Measurements from ENCODE around the gene LYPD6B.

Gene LYPD6B

GRCh38 chr2:149098701-149099100 is 60.2 kb downstream of the LYPD6B start:
- Mint-ChIP-seq H3K27ac (ENCODE audit: low read depth) (no peak overlapping the region), H3K9me3 (no peaks in the 10 kb centered on the region), H3K27me3 (peaks cover 15% of the 10 kb centered on the region), H3K36me3 (ENCODE audit: insufficient read depth) (no peaks in the 10 kb centered on the region), H3K4me3 (no peak overlapping the region), H3K4me1 (no peaks in the 10 kb centered on the region)
- ATAC-seq (replicated peaks; ENCODE audit: extremely low read depth, poor library complexity, severe bottlenecking): no peak
- DNase-seq (ENCODE audit: low spot score in 2 of 2): no peak

GRCh38 chr2:149099298-149099697 is 60.8 kb downstream of the LYPD6B start:
- no peaks in the 10 kb centered on the region for H3K4me1 Mint-ChIP-seq
- H3K36me3 Mint-ChIP-seq (ENCODE audit: insufficient read depth): no peaks in the 10 kb centered on the region
- DNase-seq (ENCODE audit: low spot score in 2 of 2) (no peak), ATAC-seq (replicated peaks; ENCODE audit: extremely low read depth, poor library complexity, severe bottlenecking) (no peak)
- H3K27me3 Mint-ChIP-seq: peaks cover 15% of the 10 kb centered on the region
- H3K27ac Mint-ChIP-seq (ENCODE audit: low read depth): no peak overlapping the region
- no peaks in the 10 kb centered on the region for H3K9me3 Mint-ChIP-seq
- H3K4me3 Mint-ChIP-seq: no peak overlapping the region

- Mint-ChIP-seq H3K9me3 (no peaks in the 10 kb centered on the region), H3K4me3 (no peak overlapping the region), H3K4me1 (no peaks in the 10 kb centered on the region), H3K27me3 (peaks cover 5% of the 10 kb centered on the region), H3K27ac (ENCODE audit: low read depth) (no peak overlapping the region), H3K36me3 (ENCODE audit: insufficient read depth) (no peaks in the 10 kb centered on the region)
- ATAC-seq (replicated peaks; ENCODE audit: extremely low read depth, poor library complexity, severe bottlenecking): no peak
- DNase-seq (ENCODE audit: low spot score in 2 of 2): no peak
Observed at GRCh38 chr2:149100739-149101699, 62.5 kb downstream of the LYPD6B start.

- H3K9me3 Mint-ChIP-seq: no peaks in the 10 kb centered on the region
- no peaks in the 10 kb centered on the region for H3K36me3 Mint-ChIP-seq (ENCODE audit: insufficient read depth)
- H3K4me1 Mint-ChIP-seq: no peaks in the 10 kb centered on the region
- ATAC-seq (replicated peaks; ENCODE audit: extremely low read depth, poor library complexity, severe bottlenecking) (no peak), DNase-seq (ENCODE audit: low spot score in 2 of 2) (no peak)
- H3K4me3 Mint-ChIP-seq: no peak overlapping the region
- H3K27ac Mint-ChIP-seq (ENCODE audit: low read depth): no peak overlapping the region
- H3K27me3 Mint-ChIP-seq: no peaks in the 10 kb centered on the region
Observed at GRCh38 chr2:149101818-149102217, 63.3 kb downstream of the LYPD6B start.

GRCh38 chr2:149103081-149103620 is 64.7 kb downstream of the LYPD6B start:
- Mint-ChIP-seq H3K4me1 (no peaks in the 10 kb centered on the region), H3K4me3 (no peak overlapping the region), H3K36me3 (ENCODE audit: insufficient read depth) (no peaks in the 10 kb centered on the region), H3K9me3 (no peaks in the 10 kb centered on the region), H3K27ac (ENCODE audit: low read depth) (no peak overlapping the region), H3K27me3 (no peaks in the 10 kb centered on the region)
- DNase-seq (ENCODE audit: low spot score in 2 of 2): no peak
- ATAC-seq (replicated peaks; ENCODE audit: extremely low read depth, poor library complexity, severe bottlenecking): no peak

GRCh38 chr2:149104221-149104620 is 65.7 kb downstream of the LYPD6B start:
- no peaks in the 10 kb centered on the region for H3K36me3 Mint-ChIP-seq (ENCODE audit: insufficient read depth)
- H3K27ac Mint-ChIP-seq (ENCODE audit: low read depth): no peak overlapping the region
- H3K4me1 Mint-ChIP-seq: no peaks in the 10 kb centered on the region
- H3K4me3 Mint-ChIP-seq: no peak overlapping the region
- H3K9me3 Mint-ChIP-seq: no peaks in the 10 kb centered on the region
- ATAC-seq (replicated peaks; ENCODE audit: extremely low read depth, poor library complexity, severe bottlenecking) (no peak), DNase-seq (ENCODE audit: low spot score in 2 of 2) (no peak)
- no peaks in the 10 kb centered on the region for H3K27me3 Mint-ChIP-seq

- Mint-ChIP-seq H3K4me3 (no peak overlapping the region), H3K4me1 (no peaks in the 10 kb centered on the region), H3K27me3 (peaks cover 7% of the 10 kb centered on the region), H3K27ac (ENCODE audit: low read depth) (no peak overlapping the region), H3K9me3 (peaks cover 6% of the 10 kb centered on the region), H3K36me3 (ENCODE audit: insufficient read depth) (no peaks in the 10 kb centered on the region)
- DNase-seq (ENCODE audit: low spot score in 2 of 2) (no peak), ATAC-seq (replicated peaks; ENCODE audit: extremely low read depth, poor library complexity, severe bottlenecking) (no peak)
Observed at GRCh38 chr2:149112068-149112467, 73.6 kb downstream of the LYPD6B start.

- Mint-ChIP-seq H3K4me1 (no peaks in the 10 kb centered on the region), H3K27me3 (peaks cover 10% of the 10 kb centered on the region), H3K9me3 (peaks cover 6% of the 10 kb centered on the region), H3K27ac (ENCODE audit: low read depth) (no peak overlapping the region), H3K36me3 (ENCODE audit: insufficient read depth) (no peaks in the 10 kb centered on the region), H3K4me3 (no peak overlapping the region)
- DNase-seq (ENCODE audit: low spot score in 2 of 2) (no peak), ATAC-seq (replicated peaks; ENCODE audit: extremely low read depth, poor library complexity, severe bottlenecking) (no peak)
Observed at GRCh38 chr2:149112713-149113112, 74.2 kb downstream of the LYPD6B start.

GRCh38 chr2:149115781-149116180 is 77.3 kb downstream of the LYPD6B start:
- no peak overlapping the region for H3K4me3 Mint-ChIP-seq
- peaks cover 6% of the 10 kb centered on the region for H3K9me3 Mint-ChIP-seq
- ATAC-seq (replicated peaks; ENCODE audit: extremely low read depth, poor library complexity, severe bottlenecking): no peak
- peaks cover 10% of the 10 kb centered on the region for H3K27me3 Mint-ChIP-seq
- no peak overlapping the region for H3K27ac Mint-ChIP-seq (ENCODE audit: low read depth)
- no peaks in the 10 kb centered on the region for H3K36me3 Mint-ChIP-seq (ENCODE audit: insufficient read depth)
- H3K4me1 Mint-ChIP-seq: no peaks in the 10 kb centered on the region
- DNase-seq (ENCODE audit: low spot score in 2 of 2): no peak

GRCh38 chr2:149119368-149119767 is 80.9 kb downstream of the LYPD6B start:
- Mint-ChIP-seq H3K36me3 (ENCODE audit: insufficient read depth) (no peaks in the 10 kb centered on the region), H3K9me3 (peaks cover 6% of the 10 kb centered on the region), H3K4me1 (no peaks in the 10 kb centered on the region), H3K27me3 (peaks cover 26% of the 10 kb centered on the region), H3K4me3 (no peak overlapping the region), H3K27ac (ENCODE audit: low read depth) (no peak overlapping the region)
- no peak for ATAC-seq (replicated peaks; ENCODE audit: extremely low read depth, poor library complexity, severe bottlenecking)
- no peak for DNase-seq (ENCODE audit: low spot score in 2 of 2)

- Mint-ChIP-seq H3K9me3 (no peaks in the 10 kb centered on the region), H3K36me3 (ENCODE audit: insufficient read depth) (no peaks in the 10 kb centered on the region), H3K27me3 (peaks cover 28% of the 10 kb centered on the region), H3K27ac (ENCODE audit: low read depth) (no peak overlapping the region), H3K4me3 (no peak overlapping the region), H3K4me1 (no peaks in the 10 kb centered on the region)
- DNase-seq (ENCODE audit: low spot score in 2 of 2) (no peak), ATAC-seq (replicated peaks; ENCODE audit: extremely low read depth, poor library complexity, severe bottlenecking) (no peak)
Observed at GRCh38 chr2:149122516-149122915, 84.0 kb downstream of the LYPD6B start.

GRCh38 chr2:149125031-149125725 is 86.7 kb downstream of the LYPD6B start:
- no peak for DNase-seq (ENCODE audit: low spot score in 2 of 2)
- H3K4me3 Mint-ChIP-seq: no peak overlapping the region
- no peak overlapping the region for H3K27ac Mint-ChIP-seq (ENCODE audit: low read depth)
- no peaks in the 10 kb centered on the region for H3K4me1 Mint-ChIP-seq
- no peak for ATAC-seq (replicated peaks; ENCODE audit: extremely low read depth, poor library complexity, severe bottlenecking)
- peaks cover 45% of the 10 kb centered on the region for H3K27me3 Mint-ChIP-seq
- H3K36me3 Mint-ChIP-seq (ENCODE audit: insufficient read depth): no peaks in the 10 kb centered on the region
- H3K9me3 Mint-ChIP-seq: no peaks in the 10 kb centered on the region

- no peak overlapping the region for H3K27ac Mint-ChIP-seq (ENCODE audit: low read depth)
- H3K4me3 Mint-ChIP-seq: no peak overlapping the region
- H3K36me3 Mint-ChIP-seq (ENCODE audit: insufficient read depth): no peaks in the 10 kb centered on the region
- no peaks in the 10 kb centered on the region for H3K9me3 Mint-ChIP-seq
- no peak for DNase-seq (ENCODE audit: low spot score in 2 of 2)
- ATAC-seq (replicated peaks; ENCODE audit: extremely low read depth, poor library complexity, severe bottlenecking): no peak
- no peaks in the 10 kb centered on the region for H3K4me1 Mint-ChIP-seq
- peaks cover 35% of the 10 kb centered on the region for H3K27me3 Mint-ChIP-seq
Observed at GRCh38 chr2:149129433-149129832, 90.9 kb downstream of the LYPD6B start.
